ENCODE results near the gene VRK3.
"Not testable (repeated sequence)": the region's sequence is repeated elsewhere in the genome, so short reads cannot be mapped to it uniquely, and the experiment has no call there.

The VRK3 gene

GRCh38 chr19:49988007-49988406 is 37.2 kb downstream of the VRK3 start:
- DNase-seq (ENCODE audit: low spot score) = no peak

GRCh38 chr19:49987159-49987698 is 37.9 kb downstream of the VRK3 start:
- peak; percentile 93 for DNase-seq (ENCODE audit: low spot score)

GRCh38 chr19:49986354-49986753 is 38.8 kb downstream of the VRK3 start:
- DNase-seq (ENCODE audit: low spot score) = no peak

- DNase-seq (ENCODE audit: low spot score) = no peak
These were observed 39.3 kb downstream of the VRK3 start for GRCh38 chr19:49985871-49986270.

- DNase-seq (ENCODE audit: low spot score) = no peak
These were observed 40.7 kb downstream of the VRK3 start for GRCh38 chr19:49984491-49984890.

GRCh38 chr19:49983645-49984229 is 41.4 kb downstream of the VRK3 start:
- DNase-seq (ENCODE audit: low spot score) = peak; percentile 88

- no peak for DNase-seq (ENCODE audit: low spot score)
These were observed 43.3 kb downstream of the VRK3 start for GRCh38 chr19:49981603-49982593.

GRCh38 chr19:49978324-49978723 is 46.8 kb downstream of the VRK3 start:
- no peak for DNase-seq (ENCODE audit: low spot score)

- DNase-seq (ENCODE audit: low spot score) = no peak
These were observed 47.3 kb downstream of the VRK3 start for GRCh38 chr19:49977881-49978280.

GRCh38 chr19:49977076-49977475 is 48.1 kb downstream of the VRK3 start:
- DNase-seq (ENCODE audit: low spot score) = no peak

GRCh38 chr19:49976496-49976895 is 48.7 kb downstream of the VRK3 start:
- DNase-seq (ENCODE audit: low spot score) = no peak

GRCh38 chr19:49975051-49975450 is 50.1 kb downstream of the VRK3 start:
- no peak for DNase-seq (ENCODE audit: low spot score)

GRCh38 chr19:49973987-49974386 is 51.2 kb downstream of the VRK3 start:
- no peak for DNase-seq (ENCODE audit: low spot score)

GRCh38 chr19:49972841-49973240 is 52.3 kb downstream of the VRK3 start:
- no peak for DNase-seq (ENCODE audit: low spot score)

- no peak for DNase-seq (ENCODE audit: low spot score)
These were observed 53.2 kb downstream of the VRK3 start for GRCh38 chr19:49971991-49972411.

GRCh38 chr19:49969355-49969754 is 55.8 kb downstream of the VRK3 start:
- not testable (repeated sequence) for DNase-seq (ENCODE audit: low spot score)

GRCh38 chr19:49968279-49968922 is 56.8 kb downstream of the VRK3 start:
- DNase-seq (ENCODE audit: low spot score) = no peak

GRCh38 chr19:49960980-49961379 is 64.2 kb downstream of the VRK3 start, which contains the start of gene SIGLEC11:
Gene SIGLEC11 (minus strand): TSS chr19:49961172. CDS start chr19:49961081, 91 bp downstream.
- DNase-seq (ENCODE audit: low spot score) = not testable (repeated sequence)

GRCh38 chr19:49959892-49960291 is 65.3 kb downstream of the VRK3 start:
- not testable (repeated sequence) for DNase-seq (ENCODE audit: low spot score)

GRCh38 chr19:49958596-49958995 is 66.6 kb downstream of the VRK3 start:
- not testable (repeated sequence) for DNase-seq (ENCODE audit: low spot score)

GRCh38 chr19:49958144-49958543 is 67.0 kb downstream of the VRK3 start:
- not testable (repeated sequence) for DNase-seq (ENCODE audit: low spot score)

- no peak for DNase-seq (ENCODE audit: low spot score)
These were observed 67.8 kb downstream of the VRK3 start for GRCh38 chr19:49957262-49957915.
